GM21576 (cell line): Measurements from ENCODE around the gene WDR43.

Source experiments
- ATAC-seq: cut with Tn5 transposase; IDR thresholded peaks from one replicate; pipeline ENCODE4 v1.9.1; 2021; ENCODE audit warnings: mild to moderate bottlenecking, moderate library complexity; ENCODE audit not compliant: unreplicated experiment

Gene WDR43

GRCh38 chr2:28906821-28907220 is 12.4 kb downstream of the WDR43 start:
- no peak for ATAC-seq

- ATAC-seq: no peak
These were observed 13.7 kb downstream of the WDR43 start for GRCh38 chr2:28908172-28908571.

- ATAC-seq: no peak
These were observed 15.3 kb downstream of the WDR43 start for GRCh38 chr2:28909655-28910353.

GRCh38 chr2:28915939-28916338 is 21.5 kb downstream of the WDR43 start:
- ATAC-seq: no peak

DNA sequence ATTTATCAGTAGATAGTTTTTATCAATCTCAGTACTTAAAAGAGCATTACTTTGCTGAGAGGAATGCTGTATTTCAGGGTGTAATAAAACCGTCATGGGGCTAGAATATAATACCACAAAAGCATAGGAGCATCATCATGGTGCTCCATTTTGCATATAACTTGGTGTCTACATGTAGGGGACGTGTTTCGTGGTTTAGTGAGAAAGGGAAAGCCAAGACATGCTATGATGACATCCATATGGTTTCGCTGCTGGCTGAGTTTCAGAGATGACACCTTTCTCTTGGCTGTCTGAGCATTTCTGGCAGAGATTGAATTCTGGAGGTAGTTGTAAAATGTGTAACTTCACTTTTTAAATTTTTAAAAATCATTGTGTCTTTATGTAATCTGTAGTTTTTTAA is 32.4 kb downstream of the WDR43 start:
- no peak for ATAC-seq

GRCh38 chr2:28927469-28927868 is 33.0 kb downstream of the WDR43 start:
- ATAC-seq: no peak

GRCh38 chr2:28927878-28928277 is 33.4 kb downstream of the WDR43 start:
- ATAC-seq: no peak

GRCh38 chr2:28929581-28929980 is 35.1 kb downstream of the WDR43 start:
- ATAC-seq: no peak

DNA sequence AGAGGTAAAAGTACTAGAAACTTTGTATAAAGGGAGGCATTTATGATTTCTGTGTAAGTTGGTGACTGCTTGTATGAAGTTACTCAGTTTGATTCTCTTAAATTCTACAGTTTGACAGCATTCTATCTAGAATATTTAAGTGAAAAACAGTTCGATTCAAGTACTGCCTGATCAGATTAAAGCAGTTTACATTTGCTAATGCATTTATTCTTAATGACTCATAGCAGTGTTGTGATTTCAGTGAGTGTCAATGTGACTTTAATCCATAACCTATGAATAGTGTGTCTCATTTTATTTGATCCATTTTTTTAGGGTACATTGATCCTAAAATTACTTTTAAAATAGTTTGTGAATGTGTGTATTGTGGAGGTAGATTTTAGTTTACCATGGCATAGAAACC is 35.7 kb downstream of the WDR43 start:
- ATAC-seq: no peak

DNA sequence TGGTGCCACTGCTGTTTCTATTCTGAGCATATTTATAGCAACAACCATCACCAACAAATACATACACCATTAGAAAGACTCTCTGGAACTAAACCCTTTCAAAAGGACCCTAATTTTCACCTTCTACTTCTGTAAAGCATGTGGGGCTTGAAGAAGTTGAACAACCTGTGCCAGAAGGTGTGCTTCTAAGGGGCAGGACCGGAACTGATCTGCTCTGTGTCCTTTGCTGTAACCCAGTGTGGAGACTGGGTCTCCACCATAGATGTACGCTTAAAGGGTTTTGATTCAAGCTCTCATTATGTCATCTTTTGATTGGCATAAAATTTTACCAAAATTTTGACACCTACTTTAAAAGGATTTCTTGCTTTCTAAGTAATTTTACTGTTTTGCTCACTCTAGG is 40.3 kb downstream of the WDR43 start:
- ATAC-seq: no peak

- ATAC-seq: no peak
These were observed 46.5 kb downstream of the WDR43 start for GRCh38 chr2:28941008-28941407.

DNA sequence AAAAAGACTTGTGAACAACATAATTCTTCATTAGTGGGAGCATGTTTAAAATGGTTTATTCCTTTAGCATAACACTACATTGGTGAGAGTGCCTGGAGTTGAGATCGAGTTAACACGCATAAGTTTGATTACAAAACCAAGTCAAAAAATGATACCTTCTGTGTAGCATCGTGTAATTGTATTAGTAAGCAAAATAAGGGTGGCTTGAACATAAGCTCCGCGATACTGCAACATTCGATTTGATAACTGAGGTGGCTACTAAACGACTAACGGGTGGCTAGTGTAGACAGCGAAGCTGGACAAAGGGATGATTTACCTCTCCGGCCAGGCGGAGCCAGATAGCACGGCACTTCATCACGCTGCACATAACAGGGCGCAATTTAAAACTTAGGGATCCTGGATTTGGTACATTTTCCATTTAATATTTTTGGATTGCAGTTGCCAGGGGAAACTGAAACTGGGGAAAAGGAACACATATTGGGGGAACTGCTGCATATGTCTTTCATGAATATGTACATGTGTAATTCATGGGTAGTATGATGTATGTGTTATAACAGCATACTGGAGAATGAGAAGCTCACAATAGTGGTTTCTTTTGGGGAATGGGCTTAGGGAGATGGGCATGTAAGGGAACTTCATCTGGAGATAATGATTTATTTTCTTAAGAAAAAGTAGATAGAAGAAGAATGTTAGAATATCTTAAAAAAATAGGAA is 50.2 kb downstream of the WDR43 start:
- no peak for ATAC-seq

- no peak for ATAC-seq
These were observed 53.7 kb downstream of the WDR43 start for GRCh38 chr2:28948160-28948559.

DNA sequence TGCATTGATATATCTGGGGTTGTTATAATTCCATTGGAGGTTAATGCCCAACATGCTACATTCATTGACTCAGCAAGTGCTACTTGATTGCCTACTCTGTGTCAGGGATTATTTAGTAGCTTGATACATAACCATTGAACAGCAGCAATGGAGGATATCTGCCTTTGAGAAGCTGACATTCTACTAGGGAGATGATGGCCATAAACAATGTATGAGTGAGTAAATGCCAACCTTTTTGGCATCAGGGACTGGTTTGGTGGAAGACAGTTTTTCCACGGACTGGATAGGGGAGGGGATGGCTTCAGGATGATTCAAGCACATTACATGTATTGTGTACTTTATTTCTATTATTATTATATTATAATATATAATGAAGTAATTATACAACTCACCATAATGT is 54.7 kb downstream of the WDR43 start:
- no peak for ATAC-seq

DNA sequence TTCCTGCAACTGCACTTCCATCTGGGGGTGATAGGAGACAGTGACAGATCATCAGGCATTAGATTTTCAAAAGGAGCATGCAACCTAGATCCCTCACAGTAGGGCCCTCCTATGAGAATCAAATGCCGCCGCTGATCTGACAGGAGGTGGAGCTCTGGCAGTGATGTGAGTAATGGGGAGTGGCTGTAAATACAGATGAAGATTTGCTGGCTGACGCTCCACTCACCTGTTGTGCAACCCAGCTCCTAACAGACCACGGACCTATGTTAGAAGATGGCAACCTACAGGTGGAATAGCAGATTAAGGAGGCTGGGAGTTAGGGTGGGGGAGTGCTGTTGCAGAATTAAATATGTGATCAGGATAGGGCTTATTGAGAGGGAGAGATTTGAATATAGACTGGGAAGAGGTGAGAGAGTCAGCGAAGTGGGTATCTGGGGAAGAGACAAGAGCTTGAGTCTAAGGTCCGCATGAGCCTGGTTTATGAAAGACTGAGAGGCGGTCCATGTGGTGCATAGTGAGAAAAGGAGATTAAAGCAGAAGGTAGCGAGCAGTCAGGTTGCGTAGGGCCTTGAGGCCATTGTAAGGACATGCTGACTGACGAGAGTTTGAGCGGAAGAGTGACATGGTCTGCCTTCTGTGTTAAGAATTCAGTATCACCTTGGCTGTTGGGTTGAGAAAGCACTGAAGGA is 55.3 kb downstream of the WDR43 start:
- ATAC-seq: no peak

DNA sequence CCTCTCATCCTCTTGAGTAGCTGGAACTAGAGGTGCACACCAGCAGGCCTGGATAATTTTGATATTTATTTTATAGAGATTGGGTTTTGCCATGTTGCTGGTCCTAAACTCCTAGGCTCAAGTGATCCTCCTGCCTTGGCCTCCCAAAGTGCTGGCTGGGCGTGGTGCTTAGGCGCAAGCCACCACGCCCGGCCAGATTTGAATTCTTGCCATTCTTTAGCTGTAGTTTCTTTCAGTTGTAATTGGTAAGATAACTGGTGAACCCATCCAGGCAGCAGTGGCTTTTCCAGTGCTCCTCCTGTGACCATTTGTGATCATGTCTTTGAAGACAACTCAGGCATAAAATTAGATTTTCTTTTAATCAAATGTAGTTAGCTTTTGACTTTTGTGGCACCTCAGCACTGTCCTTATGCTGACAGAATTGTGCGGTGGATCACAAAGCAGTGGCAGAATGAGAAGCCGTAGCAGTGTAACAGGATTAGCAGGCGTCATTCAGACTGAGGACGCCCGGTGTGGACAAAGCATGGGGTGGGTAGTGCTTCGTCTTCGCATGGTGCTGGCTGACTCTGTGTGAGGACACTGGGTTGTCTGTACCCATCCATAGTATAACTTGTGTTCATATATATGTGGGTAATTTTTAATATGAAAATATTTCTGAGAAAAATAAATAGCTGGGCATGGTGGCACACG is 56.6 kb downstream of the WDR43 start:
- no peak for ATAC-seq

GRCh38 chr2:28951910-28952835 is 57.7 kb downstream of the WDR43 start:
- ATAC-seq: no peak

DNA sequence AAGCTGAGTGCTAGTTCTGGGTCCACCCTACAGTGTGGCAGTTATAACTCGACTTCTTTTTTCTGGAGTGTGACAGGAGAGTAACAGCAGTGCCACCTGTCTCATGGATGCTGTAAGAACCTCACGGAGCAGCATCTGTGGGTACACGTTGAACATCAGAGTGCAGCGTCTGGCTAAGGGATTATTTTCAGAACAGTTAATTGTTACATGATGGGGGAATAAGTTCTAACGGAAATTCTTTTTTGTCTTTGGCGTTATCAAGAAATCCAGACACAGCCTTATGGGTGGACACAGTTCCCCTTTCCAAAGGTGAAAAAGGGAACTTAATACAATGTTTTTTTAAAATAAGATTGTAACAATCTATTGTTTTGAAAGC is 58.4 kb downstream of the WDR43 start:
- ATAC-seq: no peak

DNA sequence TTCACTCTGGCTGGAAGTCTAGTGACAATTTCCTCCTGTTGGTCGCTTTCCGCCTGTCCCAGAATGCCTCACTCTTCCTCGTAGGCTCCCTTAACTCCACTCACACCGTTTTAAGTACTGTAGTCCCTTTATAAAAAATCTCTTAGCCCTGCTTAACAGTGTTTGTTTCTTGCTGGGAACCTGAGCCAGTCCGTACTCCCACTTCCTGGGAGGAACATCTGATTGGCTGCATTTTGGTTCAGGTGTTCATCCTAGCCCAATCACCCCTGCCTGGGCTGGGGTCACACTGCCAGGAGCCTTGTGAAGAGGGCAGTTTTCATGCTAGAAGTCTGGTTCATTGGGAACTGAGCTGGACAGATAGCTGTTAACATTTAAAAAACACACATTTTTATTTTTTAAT is 61.0 kb downstream of the WDR43 start:
- ATAC-seq: no peak

DNA sequence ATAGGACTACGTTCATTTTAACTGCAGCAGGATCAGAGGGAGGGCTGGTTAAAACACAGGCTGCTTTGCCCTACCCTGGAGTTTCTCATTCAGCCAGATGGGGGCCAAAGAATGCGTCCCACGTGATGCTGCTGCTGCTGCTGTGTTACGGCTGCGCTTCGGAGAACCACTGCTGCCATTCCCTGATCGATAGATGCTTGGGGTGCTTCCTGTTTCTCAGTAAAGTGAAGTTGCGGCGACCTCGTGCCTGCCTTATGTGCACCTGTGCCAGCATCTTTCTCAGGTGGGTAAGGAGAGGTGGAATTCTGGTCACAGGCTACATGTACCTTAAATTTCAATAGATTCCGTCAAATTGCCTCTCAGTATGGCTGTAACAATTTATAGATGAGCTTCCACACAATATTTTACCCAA is 62.0 kb downstream of the WDR43 start:
- no peak for ATAC-seq

- ATAC-seq: no peak
These were observed 62.4 kb downstream of the WDR43 start for GRCh38 chr2:28956890-28957289.
